HCT116 (cell line): Measurements from ENCODE around the gene ASCL5. TPM values are rescaled to one million over a fixed set of nuclear protein-coding genes. Genes with fewer than 3 reads are reported as not detected.

ENCODE experiments used
- ATAC-seq: fragments of 200-7000 bp; cut with Tn5 transposase; 2 replicates; pipeline ENCODE4 v1.9.1; 2020; ENCODE audit warnings: mild to moderate bottlenecking, moderate library complexity
- BruUV-seq: library from RNA; stranded (reverse); fragments of 400-500 nt; replicated peaks from 2 replicates; lab custom pipeline; 2021; lab: Mats Ljungman, UMichigan
- CTCF ChIA-PET: fragments of 300-600 bp; sonication (Branson Sonifier 250); formaldehyde crosslinking; loops from one replicate; lab custom pipeline; 2021; ENCODE audit warnings: antibody characterized with exemption; lab: Charles Lee
- POLR2A ChIA-PET: fragments of 300-600, 350-600 bp; sonication (Branson Sonifier 250); formaldehyde crosslinking; loops from one replicate; lab custom pipeline; 2021; ENCODE audit warnings: antibody characterized with exemption; lab: Charles Lee
- RAD21 ChIA-PET, 2 experiments: fragments of 300-600 bp; sonication (Branson Sonifier 250); formaldehyde crosslinking; loops; one replicate each; lab custom pipeline; 2023; ENCODE audit warnings: low total read pairs in 2 of 2; ENCODE audit not compliant: uncharacterized antibody in 2 of 2, unreplicated experiment in 2 of 2, low non-redundant PET in 1 of 2; lab: Charles Lee
- DNase-seq: peaks from one replicate; pipeline ENCODE4 v3.0.0-alpha.2; 2010; ENCODE audit warnings: low read depth, low spot score
- H2AFZ ChIP-seq: fragments of 200-600 bp; shearing (Covaris generic), sonication (generic); 2 replicates; pipeline ENCODE4 v1.6.1; 2017; ENCODE audit warnings: low read depth, mixed run types, mixed read lengths, antibody characterized with exemption, low read length; ENCODE audit not compliant: poor library complexity, severe bottlenecking
- H3K27ac ChIP-seq: 2 replicates; pipeline ENCODE4 v1.5.1; 2012; ENCODE audit warnings: low read depth, low read length
- H3K27me3 ChIP-seq: fragments of 200-600 bp; sonication (generic); 2 replicates; pipeline ENCODE4 v1.6.1; 2016; ENCODE audit warnings: mixed run types, low read length, mixed read lengths; ENCODE audit not compliant: insufficient read depth
- H3K36me3 ChIP-seq, 2 experiments: fragments of 200-500 bp in 1 of 2; fragments of 200-600 bp in 1 of 2; sonication (Bioruptor generic) in 1 of 2; sonication (generic) in 1 of 2; 2 replicates each; pipeline versions ENCODE4 v1.5.1 to v1.6.1; 2014 to 2016; ENCODE audit warnings: low read length in 2 of 2, inconsistent platforms in 1 of 2, mixed read lengths in 1 of 2, mixed run types in 1 of 2; ENCODE audit not compliant: insufficient read depth in 2 of 2, control insufficient read depth in 1 of 2
- H3K4me1 ChIP-seq, 2 experiments: fragments of 200-600 bp in 1 of 2; sonication (generic) in 1 of 2; 2 replicates each; pipeline versions ENCODE4 v1.5.1 to v1.6.1; 2012 to 2017; ENCODE audit warnings: low read length in 2 of 2, inconsistent platforms in 1 of 2, mild to moderate bottlenecking in 1 of 2, mixed read lengths in 1 of 2, mixed run types in 1 of 2, moderate library complexity in 1 of 2; ENCODE audit not compliant: insufficient read depth in 2 of 2, control insufficient read depth in 1 of 2
- H3K4me2 ChIP-seq: fragments of 200-600 bp; sonication (generic); 2 replicates; pipeline ENCODE4 v1.6.1; 2017; ENCODE audit warnings: mixed run types, low read length, mixed read lengths
- H3K4me3 ChIP-seq, 2 experiments: fragments of 200-600 bp in 1 of 2; sonication (generic) in 1 of 2; replicated peaks in 1 of 2; 2 replicates each; pipeline ENCODE4 v1.5.1; 2011 to 2016; ENCODE audit warnings: low read length in 2 of 2, control low read depth in 1 of 2, low read depth in 1 of 2, mild to moderate bottlenecking in 1 of 2, mixed read lengths in 1 of 2, mixed run types in 1 of 2
- H3K79me2 ChIP-seq: fragments of 200-600 bp; sonication (generic); 2 replicates; pipeline ENCODE4 v1.6.1; 2017; ENCODE audit warnings: mild to moderate bottlenecking, mixed run types, low read length, moderate library complexity, mixed read lengths; ENCODE audit not compliant: insufficient read depth
- H3K9ac ChIP-seq: fragments of 200-600 bp; sonication (generic); 2 replicates; pipeline ENCODE4 v1.6.1; 2016; ENCODE audit warnings: low read length, mixed read lengths
- H3K9me2 ChIP-seq: fragments of 200-600 bp; sonication (generic), shearing (Covaris generic); 2 replicates; pipeline ENCODE4 v1.6.1; 2017; ENCODE audit warnings: mixed run types, mild to moderate bottlenecking, moderate library complexity; ENCODE audit not compliant: insufficient read depth
- H3K9me3 ChIP-seq, 2 experiments: fragments of 200-500 bp in 1 of 2; fragments of 200-600 bp in 1 of 2; sonication (Bioruptor generic) in 1 of 2; sonication (generic) in 1 of 2; 2 replicates each; pipeline ENCODE4 v1.6.1; 2014 to 2017; ENCODE audit warnings: low read length in 2 of 2, mixed read lengths in 2 of 2, inconsistent platforms in 1 of 2, low read depth in 1 of 2, mild to moderate bottlenecking in 1 of 2, mixed run types in 1 of 2, moderate library complexity in 1 of 2; ENCODE audit not compliant: control insufficient read depth in 1 of 2, insufficient read depth in 1 of 2
- H4K20me1 ChIP-seq: fragments of 200-600 bp; sonication (generic), shearing (Covaris generic); 2 replicates; pipeline ENCODE4 v1.6.1; 2017; ENCODE audit warnings: mixed run types, mild to moderate bottlenecking, moderate library complexity; ENCODE audit not compliant: insufficient read depth
- CBX3 ChIP-seq: IDR thresholded peaks from 2 replicates; pipeline ENCODE4 v1.6.1; 2012; ENCODE audit warnings: low read depth
- CTCF ChIP-seq, 3 experiments: fragments of 200-600 bp in 1 of 3; sonication (generic) in 1 of 3; IDR thresholded peaks in 2 of 3; conservative IDR thresholded peaks in 1 of 3; 2 replicates each; pipeline ENCODE4 v1.5.1; 2012 to 2017; ENCODE audit warnings: low read depth in 2 of 3, low read length in 2 of 3, antibody characterized with exemption in 1 of 3, borderline replicate concordance in 1 of 3, control low read depth in 1 of 3, mild to moderate bottlenecking in 1 of 3, mixed read lengths in 1 of 3, mixed run types in 1 of 3, moderate library complexity in 1 of 3; ENCODE audit not compliant: insufficient read depth in 1 of 3
- EGR1 ChIP-seq: IDR thresholded peaks from 2 replicates; pipeline ENCODE4 v1.6.1; 2012; ENCODE audit warnings: low read depth
- ELF1 ChIP-seq: IDR thresholded peaks from 2 replicates; pipeline ENCODE4 v1.6.1; 2012; ENCODE audit warnings: low read depth, borderline replicate concordance
- EZH2 ChIP-seq: fragments of 200-600 bp; sonication (generic); IDR thresholded peaks from 2 replicates; pipeline ENCODE4 v1.6.1; 2017; ENCODE audit warnings: antibody characterized with exemption, mixed run types
- EZH2phosphoT487 ChIP-seq: fragments of 200-600 bp; IDR thresholded peaks from 2 replicates; pipeline ENCODE4 v1.6.1; 2018; ENCODE audit warnings: antibody characterized with exemption, borderline replicate concordance
- FOSL1 ChIP-seq: IDR thresholded peaks from 2 replicates; pipeline ENCODE4 v1.6.1; 2012; ENCODE audit warnings: low read depth
- MAX ChIP-seq: IDR thresholded peaks from 2 replicates; pipeline ENCODE4 v1.6.1; 2012
- RAD21 ChIP-seq: IDR thresholded peaks from 2 replicates; pipeline ENCODE4 v1.6.1; 2012; ENCODE audit warnings: low read depth, mild to moderate bottlenecking
- REST ChIP-seq: IDR thresholded peaks from 2 replicates; pipeline ENCODE4 v1.6.1; 2012; ENCODE audit warnings: low read depth
- SRF ChIP-seq: IDR thresholded peaks from 2 replicates; pipeline ENCODE4 v1.6.1; 2012; ENCODE audit warnings: low read depth
- TCF7L2 ChIP-seq: IDR thresholded peaks from 2 replicates; pipeline ENCODE4 v1.7.0; 2011; ENCODE audit warnings: borderline replicate concordance, inconsistent platforms; ENCODE audit not compliant: insufficient read depth, insufficient read length; ENCODE audit errors: extremely low read depth
- YY1 ChIP-seq: IDR thresholded peaks from 2 replicates; pipeline ENCODE4 v1.6.1; 2011; ENCODE audit warnings: low read length, low read depth, moderate library complexity, mild to moderate bottlenecking; ENCODE audit not compliant: insufficient replicate concordance; ENCODE audit errors: extremely low read depth
- ZBTB33 ChIP-seq: IDR thresholded peaks from 2 replicates; pipeline ENCODE4 v1.6.1; 2011; ENCODE audit warnings: mild to moderate bottlenecking, low read length, moderate library complexity; ENCODE audit not compliant: insufficient replicate concordance; ENCODE audit errors: extremely low read depth
- intact Hi-C: fragments of 100-400 bp; cut with micrococcal nuclease; formaldehyde crosslinking; loops from 2 replicates; pipeline ENCODE4 v1.10.0; 2022
- total RNA-seq: library from RNA; stranded (reverse); gene quantifications from one replicate; pipeline ENCODE4 v1.2.1, GENCODE V29; 2021; ENCODE audit not compliant: unreplicated experiment

ASCL5 gene
- total RNA-seq, 1 experiment from 2014 or later, result 0.15 TPM

GRCh38 chr1:201155354-201155753, 28.4 kb upstream of the ASCL5 start:
- ChIA-PET CTCF (interaction anchor here (1.7 kb wide), 1 partner anchor 183 kb away, joined by 5 read pairs; no protein-coding TSS in a partner anchor), POLR2A (no interaction called here), RAD21 (no interaction called here)
- ATAC-seq (no peak), DNase-seq (no peak)
- Histone ChIP-seq H3K9me2 (no peaks in the 10 kb centered on the region), H3K36me3 (peaks cover 10 to 12% of the 10 kb centered on the region in 2 experiments), H4K20me1 (no peaks in the 10 kb centered on the region), H3K4me3 (no peak overlapping the region), H3K27me3 (no peaks in the 10 kb centered on the region), H3K9ac (no peak overlapping the region), H3K9me3 (no peaks in the 10 kb centered on the region), H3K4me1 (peaks cover 3 to 15% of the 10 kb centered on the region in 2 experiments; a peak in 3 of 4 replicates), H2AFZ (no peak overlapping the region), H3K79me2 (peaks cover 17% of the 10 kb centered on the region; the same call in 1 of the 2 replicates), H3K27ac (no peak overlapping the region), H3K4me2 (no peak overlapping the region)
- no peak for TF ChIP-seq CTCF (IDR thresholded peaks at IDR 0.05 in 2 of 3, conservative IDR thresholded peaks at IDR 0.05 in 1 of 3; ENCODE audit: borderline replicate concordance in 1 of 3, insufficient read depth in 1 of 3, low read depth in 2 of 3, low read length in 2 of 3)
- no peak for TF ChIP-seq TCF7L2
- TF ChIP-seq EZH2, result no peak
- no peak for TF ChIP-seq ZBTB33
- no peak for TF ChIP-seq REST
- no peak for TF ChIP-seq FOSL1
- TF ChIP-seq EZH2phosphoT487, result no peak
- no peak for TF ChIP-seq EGR1
- no peak for TF ChIP-seq MAX
- TF ChIP-seq SRF, result no peak
- no peak for TF ChIP-seq RAD21
- no peak for TF ChIP-seq ELF1
- TF ChIP-seq YY1, result no peak
- TF ChIP-seq CBX3, result no peak
- BruUV-seq, result no TSS peak
- intact Hi-C loops, result no loop called here
